ENCODE data around the gene FBLN2. TPM values are rescaled to one million over a fixed set of nuclear protein-coding genes. Genes with fewer than 3 reads are reported as not detected.

The FBLN2 gene
- total and polyA plus RNA-seq, 2 donors = 132 to 246 TPM

GRCh38 chr3:13666227-13666619 is 117.3 kb downstream of the FBLN2 start:
- no peak for DNase-seq (ENCODE audit: extremely low spot score)
- Histone ChIP-seq H3K27ac (ENCODE audit: low read depth) (no peak overlapping the region), H3K4me3 (ENCODE audit: low read depth, low read length) (no peak overlapping the region), H3K4me1 (ENCODE audit: insufficient read depth) (no peaks in the 10 kb centered on the region), H3K36me3 (ENCODE audit: insufficient read depth) (no peaks in the 10 kb centered on the region)
- 67% methylated on average over 4 of the region's 4 CpGs for WGBS

GRCh38 chr3:13666781-13667709 is 118.1 kb downstream of the FBLN2 start:
- 70% methylated on average over 18 of the region's 18 CpGs for WGBS
- Histone ChIP-seq H3K4me1 (ENCODE audit: insufficient read depth) (no peaks in the 10 kb centered on the region), H3K27ac (ENCODE audit: low read depth) (no peak overlapping the region), H3K36me3 (ENCODE audit: insufficient read depth) (no peaks in the 10 kb centered on the region), H3K4me3 (ENCODE audit: low read depth, low read length) (no peak overlapping the region)
- DNase-seq (ENCODE audit: extremely low spot score) = no peak

GRCh38 chr3:13668136-13668535 is 119.2 kb downstream of the FBLN2 start:
- 68% methylated on average over 5 of the region's 5 CpGs for WGBS

GRCh38 chr3:13669457-13669856 is 120.5 kb downstream of the FBLN2 start:
- Histone ChIP-seq H3K4me3 (ENCODE audit: low read depth, low read length) (no peak overlapping the region), H3K27ac (ENCODE audit: low read depth) (no peak overlapping the region), H3K4me1 (ENCODE audit: insufficient read depth) (no peaks in the 10 kb centered on the region), H3K36me3 (ENCODE audit: insufficient read depth) (no peaks in the 10 kb centered on the region)
- WGBS = 65% methylated on average over 1 of the region's 1 CpG
- no peak for DNase-seq (ENCODE audit: extremely low spot score)

More at GRCh38 chr3:13668136-13668535, 119.2 kb downstream of the FBLN2 start:
- H3K4me3 ChIP-seq (ENCODE audit: low read depth, low read length) = no peak overlapping the region
- no peaks in the 10 kb centered on the region for H3K36me3 ChIP-seq (ENCODE audit: insufficient read depth)
- no peak overlapping the region for H3K27ac ChIP-seq (ENCODE audit: low read depth)
- DNase-seq (ENCODE audit: extremely low spot score) = no peak
- no peaks in the 10 kb centered on the region for H3K4me1 ChIP-seq (ENCODE audit: insufficient read depth)

GRCh38 chr3:13670292-13670691 is 121.4 kb downstream of the FBLN2 start:
- 79% methylated on average over 4 of the region's 4 CpGs for WGBS

GRCh38 chr3:13671482-13672233 is 122.7 kb downstream of the FBLN2 start:
- WGBS = 60% methylated on average over 10 of the region's 10 CpGs

More at GRCh38 chr3:13670292-13670691, 121.4 kb downstream of the FBLN2 start:
- H3K36me3 ChIP-seq (ENCODE audit: insufficient read depth) = no peaks in the 10 kb centered on the region
- H3K4me1 ChIP-seq (ENCODE audit: insufficient read depth) = no peaks in the 10 kb centered on the region
- DNase-seq (ENCODE audit: extremely low spot score) = no peak
- no peak overlapping the region for H3K27ac ChIP-seq (ENCODE audit: low read depth)
- H3K4me3 ChIP-seq (ENCODE audit: low read depth, low read length) = no peak overlapping the region

GRCh38 chr3:13673207-13673606 is 124.3 kb downstream of the FBLN2 start:
- no peak for DNase-seq (ENCODE audit: extremely low spot score)
- 82% methylated on average over 6 of the region's 6 CpGs for WGBS
- no peaks in the 10 kb centered on the region for H3K36me3 ChIP-seq (ENCODE audit: insufficient read depth)
- no peak overlapping the region for H3K27ac ChIP-seq (ENCODE audit: low read depth)
- H3K4me3 ChIP-seq (ENCODE audit: low read depth, low read length) = no peak overlapping the region
- no peaks in the 10 kb centered on the region for H3K4me1 ChIP-seq (ENCODE audit: insufficient read depth)

More at GRCh38 chr3:13671482-13672233, 122.7 kb downstream of the FBLN2 start:
- no peak overlapping the region for H3K4me3 ChIP-seq (ENCODE audit: low read depth, low read length)
- H3K27ac ChIP-seq (ENCODE audit: low read depth) = no peak overlapping the region
- no peak for DNase-seq (ENCODE audit: extremely low spot score)
- H3K4me1 ChIP-seq (ENCODE audit: insufficient read depth) = no peaks in the 10 kb centered on the region
- H3K36me3 ChIP-seq (ENCODE audit: insufficient read depth) = no peaks in the 10 kb centered on the region

GRCh38 chr3:13674538-13675185 is 125.7 kb downstream of the FBLN2 start:
- no peaks in the 10 kb centered on the region for H3K4me1 ChIP-seq (ENCODE audit: insufficient read depth)
- H3K27ac ChIP-seq (ENCODE audit: low read depth) = no peak overlapping the region
- H3K4me3 ChIP-seq (ENCODE audit: low read depth, low read length) = no peak overlapping the region
- no peak for DNase-seq (ENCODE audit: extremely low spot score)
- 59% methylated on average over 10 of the region's 10 CpGs for WGBS
- no peaks in the 10 kb centered on the region for H3K36me3 ChIP-seq (ENCODE audit: insufficient read depth)

GRCh38 chr3:13676356-13677017 is 127.6 kb downstream of the FBLN2 start:
- no peaks in the 10 kb centered on the region for H3K36me3 ChIP-seq (ENCODE audit: insufficient read depth)
- H3K4me1 ChIP-seq (ENCODE audit: insufficient read depth) = no peaks in the 10 kb centered on the region
- no peak overlapping the region for H3K27ac ChIP-seq (ENCODE audit: low read depth)
- DNase-seq (ENCODE audit: extremely low spot score) = no peak
- 76% methylated on average over 9 of the region's 9 CpGs for WGBS
- H3K4me3 ChIP-seq (ENCODE audit: low read depth, low read length) = no peak overlapping the region

GRCh38 chr3:13677272-13677671 is 128.3 kb downstream of the FBLN2 start:
- 88% methylated on average over 4 of the region's 4 CpGs for WGBS
- no peak overlapping the region for H3K27ac ChIP-seq (ENCODE audit: low read depth)
- no peaks in the 10 kb centered on the region for H3K4me1 ChIP-seq (ENCODE audit: insufficient read depth)
- no peaks in the 10 kb centered on the region for H3K36me3 ChIP-seq (ENCODE audit: insufficient read depth)
- no peak overlapping the region for H3K4me3 ChIP-seq (ENCODE audit: low read depth, low read length)
- no peak for DNase-seq (ENCODE audit: extremely low spot score)

- no peak for DNase-seq (ENCODE audit: extremely low spot score)
- Histone ChIP-seq H3K4me3 (ENCODE audit: low read depth, low read length) (no peak overlapping the region), H3K36me3 (ENCODE audit: insufficient read depth) (no peaks in the 10 kb centered on the region), H3K4me1 (ENCODE audit: insufficient read depth) (no peaks in the 10 kb centered on the region), H3K27ac (ENCODE audit: low read depth) (no peak overlapping the region)
- WGBS = 88% methylated on average over 17 of the region's 17 CpGs
Measured at GRCh38 chr3:13681931-13682330, 133.0 kb downstream of the FBLN2 start.

GRCh38 chr3:13682331-13683013 is 133.5 kb downstream of the FBLN2 start:
- no peaks in the 10 kb centered on the region for H3K4me1 ChIP-seq (ENCODE audit: insufficient read depth)
- H3K27ac ChIP-seq (ENCODE audit: low read depth) = no peak overlapping the region
- DNase-seq (ENCODE audit: extremely low spot score) = no peak
- WGBS = 80% methylated on average over 16 of the region's 16 CpGs
- no peak overlapping the region for H3K4me3 ChIP-seq (ENCODE audit: low read depth, low read length)
- H3K36me3 ChIP-seq (ENCODE audit: insufficient read depth) = no peaks in the 10 kb centered on the region

- 86% methylated on average over 4 of the region's 4 CpGs for WGBS
- Histone ChIP-seq H3K4me3 (ENCODE audit: low read depth, low read length) (no peak overlapping the region), H3K4me1 (ENCODE audit: insufficient read depth) (no peaks in the 10 kb centered on the region), H3K36me3 (ENCODE audit: insufficient read depth) (no peaks in the 10 kb centered on the region), H3K27ac (ENCODE audit: low read depth) (no peak overlapping the region)
- DNase-seq (ENCODE audit: extremely low spot score) = no peak
Measured at GRCh38 chr3:13683288-13683687, 134.4 kb downstream of the FBLN2 start.
